HUES48 (cell line): ENCODE measurements around the gene ASF1B.

Source experiments
- H3K27ac ChIP-seq: one replicate; pipeline ENCODE4 v1.7.0; 2013; ENCODE audit warnings: low read depth, low read length, inconsistent platforms
- H3K27me3 ChIP-seq: 2 replicates; pipeline ENCODE4 v1.6.1; 2013; ENCODE audit warnings: mild to moderate bottlenecking, low read length; ENCODE audit not compliant: control insufficient read depth, insufficient read depth
- H3K36me3 ChIP-seq: 2 replicates; pipeline ENCODE4 v1.6.1; 2013; ENCODE audit warnings: low read length; ENCODE audit not compliant: control insufficient read depth, insufficient read depth
- H3K4me1 ChIP-seq: 2 replicates; pipeline ENCODE4 v1.6.1; 2013; ENCODE audit warnings: mild to moderate bottlenecking, low read length; ENCODE audit not compliant: control insufficient read depth, insufficient read depth
- H3K4me3 ChIP-seq: 2 replicates; pipeline ENCODE4 v1.5.1; 2013; ENCODE audit warnings: mild to moderate bottlenecking, low read depth, low read length
- H3K9ac ChIP-seq: 2 replicates; pipeline ENCODE4 v1.6.1; 2013; ENCODE audit warnings: mild to moderate bottlenecking, low read depth, low read length, moderate library complexity
- H3K9me3 ChIP-seq: 2 replicates; pipeline ENCODE4 v1.6.1; 2013; ENCODE audit warnings: low read length; ENCODE audit not compliant: control insufficient read depth, insufficient read depth

The ASF1B gene

DNA sequence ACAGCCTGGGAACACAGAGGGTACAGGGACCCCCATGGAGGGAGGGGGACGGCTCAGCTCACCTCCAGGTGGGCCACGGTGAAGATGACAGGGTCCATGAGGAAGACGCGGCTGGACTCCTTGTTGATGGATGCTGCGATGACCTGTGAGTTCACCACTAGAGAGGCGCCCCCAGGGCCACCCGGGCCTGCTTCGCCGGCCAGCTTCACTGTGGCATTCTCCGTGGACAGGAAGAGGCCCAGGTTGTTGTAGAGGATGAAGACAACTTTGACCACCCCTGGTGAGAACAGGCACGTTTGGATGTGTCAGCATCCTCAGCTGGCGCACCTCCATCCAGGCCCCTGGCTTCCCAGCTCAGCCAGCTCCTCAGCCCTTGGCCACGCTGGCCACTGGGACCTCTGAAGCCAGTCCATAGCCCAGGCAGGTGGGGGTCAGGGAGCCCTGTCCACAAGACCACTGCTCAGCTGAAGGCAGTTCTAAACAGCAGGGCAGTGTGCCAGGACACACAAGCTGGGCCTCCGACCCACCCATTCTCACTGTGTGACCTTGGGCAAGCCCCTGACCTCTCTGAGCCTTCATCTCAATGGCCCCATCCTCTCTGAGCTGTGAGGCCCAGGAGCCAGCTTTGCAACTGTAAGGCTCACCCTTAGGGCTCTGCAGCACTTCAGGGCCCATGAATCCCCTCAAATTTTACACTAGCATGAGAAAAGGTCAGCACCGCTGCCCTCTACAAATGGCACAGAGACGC, 22.1 kb upstream of the ASF1B start:
- Histone ChIP-seq H3K9ac (no peak overlapping the region), H3K4me1 (no peaks in the 10 kb centered on the region), H3K27me3 (no peaks in the 10 kb centered on the region), H3K9me3 (no peaks in the 10 kb centered on the region), H3K27ac (no peak overlapping the region), H3K36me3 (peaks cover 87% of the 10 kb centered on the region), H3K4me3 (no peak overlapping the region)

DNA sequence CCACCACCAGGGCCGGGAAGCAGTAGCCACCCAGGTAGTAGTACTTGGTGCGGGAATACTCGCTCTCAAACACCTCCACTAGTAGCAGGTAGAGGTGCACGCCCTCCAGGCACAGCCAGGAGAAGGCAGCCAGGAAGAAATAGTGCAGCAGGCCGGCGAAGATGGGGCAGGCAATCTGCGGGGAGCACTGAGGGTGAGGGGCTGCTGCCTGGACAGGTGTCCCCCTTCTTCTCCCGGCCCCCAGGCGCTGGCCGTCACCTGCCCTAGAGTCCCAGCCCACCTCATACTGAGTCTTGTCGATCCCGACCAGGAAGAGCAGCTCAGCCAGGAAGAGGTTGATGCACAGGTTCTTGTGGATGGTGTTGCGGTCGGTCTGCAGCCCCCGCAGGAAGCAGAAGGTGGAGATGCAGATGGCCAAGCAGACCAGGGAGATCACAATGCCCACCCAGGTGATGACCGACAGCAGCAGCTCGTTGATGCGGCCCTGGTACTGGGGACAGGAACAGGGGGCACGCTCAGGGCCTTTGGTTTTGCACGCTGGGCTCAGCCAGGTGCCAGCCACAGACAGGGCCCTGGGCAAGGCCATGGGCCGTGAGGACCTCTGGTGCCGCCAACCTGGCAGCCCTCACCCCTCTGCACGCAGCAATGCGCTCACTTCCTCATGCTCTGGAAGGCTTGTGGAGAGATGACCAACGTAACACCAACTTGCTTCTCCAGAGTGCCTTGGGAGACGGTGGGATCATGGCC, 20.8 kb upstream of the ASF1B start:
- Histone ChIP-seq H3K36me3 (peaks cover 89% of the 10 kb centered on the region), H3K27ac (no peak overlapping the region), H3K27me3 (no peaks in the 10 kb centered on the region), H3K4me3 (no peak overlapping the region), H3K9ac (no peak overlapping the region), H3K4me1 (no peaks in the 10 kb centered on the region), H3K9me3 (no peaks in the 10 kb centered on the region)

DNA sequence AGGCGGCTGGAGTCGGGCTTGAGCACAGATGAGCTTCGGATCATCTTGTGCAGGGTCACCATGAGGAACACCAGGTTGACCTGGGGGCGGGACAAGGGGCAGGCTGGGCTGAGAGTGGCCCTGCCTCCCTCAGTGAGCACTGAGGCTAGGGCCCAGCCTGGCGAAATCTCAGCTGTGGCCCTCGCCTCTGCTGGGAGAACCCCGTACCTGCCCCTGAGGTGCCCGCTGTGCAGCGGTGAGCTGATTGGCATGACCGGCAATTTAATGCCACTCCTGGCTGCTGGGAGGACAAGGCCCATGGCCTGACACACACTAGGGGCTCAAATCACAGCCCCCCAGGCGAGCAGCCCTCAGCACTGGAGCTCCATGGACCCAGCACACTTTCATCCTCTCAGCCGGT, 19.7 kb upstream of the ASF1B start:
- no peak overlapping the region for H3K4me3 ChIP-seq
- peaks cover 89% of the 10 kb centered on the region for H3K36me3 ChIP-seq
- no peaks in the 10 kb centered on the region for H3K9me3 ChIP-seq
- no peaks in the 10 kb centered on the region for H3K27me3 ChIP-seq
- no peaks in the 10 kb centered on the region for H3K4me1 ChIP-seq
- no peak overlapping the region for H3K27ac ChIP-seq
- no peak overlapping the region for H3K9ac ChIP-seq

DNA sequence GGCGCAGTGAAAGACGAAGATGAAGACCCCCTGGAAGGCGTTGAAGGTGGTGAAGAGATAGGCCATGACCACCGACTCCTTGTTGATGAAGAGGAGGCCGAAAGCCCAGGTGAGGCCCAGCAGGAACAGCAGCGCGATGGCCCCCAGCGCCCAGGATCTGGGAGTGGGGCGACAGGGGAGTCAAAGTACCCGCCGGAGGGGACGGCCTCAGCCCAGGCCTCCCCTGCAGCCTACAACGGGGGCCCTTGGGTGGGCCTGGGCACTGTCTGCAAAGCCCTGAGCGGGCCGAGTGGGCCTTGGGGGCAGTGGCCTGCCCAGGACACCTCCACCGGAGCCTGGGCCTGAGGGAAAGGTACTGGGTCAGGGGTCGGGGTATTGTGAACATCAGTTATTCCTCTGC, 19.0 kb upstream of the ASF1B start:
- Histone ChIP-seq H3K36me3 (peaks cover 84% of the 10 kb centered on the region), H3K9ac (no peak overlapping the region), H3K27ac (no peak overlapping the region), H3K9me3 (no peaks in the 10 kb centered on the region), H3K4me1 (no peaks in the 10 kb centered on the region), H3K4me3 (no peak overlapping the region), H3K27me3 (no peaks in the 10 kb centered on the region)

DNA sequence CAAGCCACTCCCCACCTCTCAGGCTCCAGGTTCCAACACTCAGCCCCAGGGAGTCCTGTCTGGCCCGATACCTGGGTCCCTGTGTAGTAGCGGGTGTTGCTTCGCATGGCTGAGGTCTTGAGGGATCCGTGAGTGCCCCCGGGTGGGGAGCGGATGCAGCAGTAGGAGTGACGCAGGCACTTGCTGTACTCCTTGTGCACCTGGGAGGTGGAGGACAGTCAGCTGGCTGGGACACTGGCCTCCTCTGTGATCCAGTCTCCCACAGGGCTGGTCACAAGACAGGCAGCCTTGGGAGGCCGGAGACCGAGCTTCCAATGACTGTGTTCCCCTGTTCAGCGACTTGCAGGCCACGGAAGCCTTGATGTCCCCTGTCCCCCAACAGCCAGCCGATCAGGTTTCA, 16.3 kb upstream of the ASF1B start:
- Histone ChIP-seq H3K4me1 (peaks cover 22% of the 10 kb centered on the region), H3K9ac (no peak overlapping the region), H3K9me3 (no peaks in the 10 kb centered on the region), H3K27ac (no peak overlapping the region), H3K36me3 (peaks cover 58% of the 10 kb centered on the region), H3K27me3 (no peaks in the 10 kb centered on the region), H3K4me3 (no peak overlapping the region)

DNA sequence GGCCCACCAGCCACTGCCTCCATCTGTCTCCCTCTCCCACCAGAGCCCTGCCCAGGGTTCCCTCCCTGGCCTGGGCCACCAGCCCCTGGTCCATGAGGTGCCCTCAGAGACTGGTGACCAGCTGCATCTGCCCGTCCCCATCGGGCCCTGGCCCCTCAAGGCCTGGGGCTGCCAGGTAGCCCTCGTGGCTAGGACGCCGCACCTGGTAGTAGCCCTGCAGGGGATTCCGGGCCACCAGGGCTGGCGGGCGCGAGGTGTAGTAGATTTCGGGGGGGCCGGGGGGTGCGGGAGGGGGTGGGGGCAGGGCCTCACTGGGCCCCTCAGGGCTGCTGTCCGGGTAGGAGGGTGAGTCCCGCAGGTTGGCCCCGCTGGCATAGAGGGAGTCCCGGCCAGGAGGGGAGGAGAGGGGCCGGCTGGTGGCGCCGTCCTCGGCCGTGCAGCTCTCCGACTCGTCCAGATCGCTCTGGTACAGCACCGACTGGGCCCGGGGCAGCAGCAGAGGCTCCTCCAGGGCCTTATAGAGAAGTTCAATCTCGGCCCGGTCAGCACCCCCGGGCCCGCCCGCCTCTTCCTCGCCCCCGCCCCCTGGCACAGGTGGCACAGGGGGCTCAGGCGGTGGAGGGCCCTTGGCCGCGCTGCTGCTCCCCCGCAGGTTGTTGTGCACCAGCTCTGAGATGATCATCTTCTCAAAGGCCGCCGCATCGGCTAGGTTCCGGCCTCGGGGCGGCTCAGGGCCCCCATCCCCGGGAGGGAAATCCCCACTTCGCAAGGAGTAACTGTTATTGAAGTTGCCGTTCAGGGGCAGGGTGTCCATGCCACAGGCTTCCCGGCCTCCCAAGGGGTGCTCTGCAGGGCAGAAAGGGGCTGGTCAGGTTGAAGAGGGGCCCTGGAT, 14.6 kb upstream of the ASF1B start:
- Histone ChIP-seq H3K4me1 (peaks cover 22% of the 10 kb centered on the region), H3K27ac (no peak overlapping the region), H3K4me3 (no peak overlapping the region), H3K27me3 (no peaks in the 10 kb centered on the region), H3K9ac (no peak overlapping the region), H3K9me3 (no peaks in the 10 kb centered on the region), H3K36me3 (peaks cover 42% of the 10 kb centered on the region)

DNA sequence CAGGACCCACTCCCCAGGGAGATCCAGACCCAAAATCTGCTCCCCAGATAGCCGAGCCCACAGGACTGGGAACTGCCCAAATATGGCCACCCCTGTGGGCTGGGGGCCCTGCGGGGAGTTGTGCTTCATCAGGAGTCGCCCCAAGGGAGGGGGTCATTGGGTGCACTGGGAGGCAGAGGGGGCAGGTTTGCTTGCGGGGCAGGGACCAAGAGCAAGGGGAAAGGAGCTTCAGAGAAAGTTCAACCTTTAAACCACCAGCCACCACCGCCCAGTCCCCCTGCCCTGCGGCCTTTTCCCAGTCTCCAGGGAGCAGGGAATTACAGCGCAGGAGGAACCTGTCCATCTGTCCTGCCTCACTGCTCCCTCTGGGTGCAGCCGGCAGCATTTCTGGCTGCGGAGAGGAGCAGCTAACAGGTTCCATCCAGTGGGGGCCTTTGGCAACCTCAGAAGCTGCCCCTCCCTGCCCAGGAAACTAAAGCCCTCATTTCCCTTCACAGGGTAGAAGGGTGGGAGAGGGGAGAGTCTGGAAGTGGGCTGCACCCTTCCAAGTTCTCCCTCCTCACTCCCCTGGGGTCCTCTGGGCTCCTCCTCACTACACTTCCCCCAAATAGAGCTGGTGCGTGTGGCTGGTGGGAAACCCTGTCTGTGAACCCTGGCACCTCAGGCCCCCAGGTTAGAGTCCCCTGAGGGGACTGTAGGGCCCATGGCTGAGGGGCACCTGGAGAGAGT, 13.8 kb upstream of the ASF1B start:
- Histone ChIP-seq H3K36me3 (peaks cover 35% of the 10 kb centered on the region), H3K9me3 (no peaks in the 10 kb centered on the region), H3K4me1 (peaks cover 24% of the 10 kb centered on the region), H3K9ac (no peak overlapping the region), H3K27ac (no peak overlapping the region), H3K4me3 (no peak overlapping the region), H3K27me3 (no peaks in the 10 kb centered on the region)

DNA sequence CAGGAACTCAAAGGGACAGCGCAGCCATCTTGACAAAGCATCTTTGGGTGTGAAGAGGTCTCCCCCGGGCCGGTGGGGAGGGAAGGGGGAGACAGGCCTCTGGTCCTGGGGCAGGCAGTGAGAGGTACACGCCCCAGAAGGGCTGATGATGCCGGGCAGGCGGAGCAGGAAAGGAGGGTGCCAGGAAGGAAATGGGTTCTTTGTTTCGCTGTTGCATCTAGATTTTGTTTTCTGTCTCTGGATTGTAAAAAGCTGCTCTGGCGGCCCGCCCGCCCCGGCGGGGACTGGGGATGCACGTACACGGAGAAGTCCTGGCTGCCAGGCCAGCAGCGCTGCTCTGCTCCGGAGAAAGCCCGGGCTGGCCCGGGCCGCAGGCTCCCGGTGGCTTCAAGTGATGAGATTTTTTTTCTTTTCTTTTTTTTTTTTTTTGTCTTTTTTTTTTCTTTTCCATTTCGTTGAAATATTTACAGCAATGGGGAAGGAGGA, 13.2 kb upstream of the ASF1B start:
- peaks cover 30% of the 10 kb centered on the region for H3K36me3 ChIP-seq
- H3K9me3 ChIP-seq, result no peaks in the 10 kb centered on the region
- H3K4me3 ChIP-seq, result no peak overlapping the region
- H3K9ac ChIP-seq, result no peak overlapping the region
- H3K4me1 ChIP-seq, result peaks cover 26% of the 10 kb centered on the region
- H3K27ac ChIP-seq, result no peak overlapping the region
- H3K27me3 ChIP-seq, result no peaks in the 10 kb centered on the region

DNA sequence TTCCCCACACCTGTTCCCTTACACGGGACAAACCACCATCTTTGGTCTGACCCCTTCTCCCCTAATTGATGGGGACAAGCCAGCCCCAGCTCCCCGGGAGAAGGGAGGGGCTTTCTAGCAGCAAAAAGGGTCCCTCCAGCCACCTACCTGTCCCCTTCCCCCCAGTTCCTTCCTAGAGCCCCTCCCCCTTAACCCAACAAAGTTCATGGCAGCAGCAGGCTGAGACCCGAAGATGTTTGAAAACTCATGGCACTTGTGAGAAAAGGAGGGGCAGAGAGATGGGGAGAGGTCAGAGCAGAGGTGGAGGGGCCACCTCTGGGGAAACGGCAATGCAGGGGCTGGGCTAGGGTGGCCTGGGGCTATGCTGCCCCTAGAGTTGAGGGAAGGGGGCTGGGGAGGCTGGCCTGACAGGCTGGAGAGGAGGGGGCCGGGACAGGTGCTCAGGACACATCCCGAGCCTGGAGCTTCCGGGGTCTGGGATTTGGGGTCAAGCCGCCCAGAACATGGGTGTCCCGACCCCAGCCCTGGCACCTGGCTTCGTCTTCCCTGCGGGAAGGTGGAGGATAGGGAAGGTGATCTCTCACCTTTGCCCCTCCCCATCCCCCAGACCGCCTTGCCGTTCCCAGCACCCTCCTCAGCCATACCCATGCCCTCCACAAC, 12.5 kb upstream of the ASF1B start:
- H3K36me3 ChIP-seq, result peaks cover 25% of the 10 kb centered on the region
- peaks cover 26% of the 10 kb centered on the region for H3K4me1 ChIP-seq
- H3K27ac ChIP-seq, result no peak overlapping the region
- no peak overlapping the region for H3K9ac ChIP-seq
- no peaks in the 10 kb centered on the region for H3K27me3 ChIP-seq
- H3K9me3 ChIP-seq, result no peaks in the 10 kb centered on the region
- no peak overlapping the region for H3K4me3 ChIP-seq
